GM10248 (cell line): ENCODE results near the gene SKAP1.
"Not testable (repeated sequence)": the region's sequence is repeated elsewhere in the genome, so short reads cannot be mapped to it uniquely, and the experiment has no call there.

Source experiments
- CTCF ChIA-PET: fragments of 300-600 bp; sonication (Branson Sonifier 250); formaldehyde crosslinking; extraction: SDS; loops from one replicate; lab custom pipeline; 2021; ENCODE audit warnings: antibody characterized with exemption; lab: Yijun Ruan, JAX
- POLR2A ChIA-PET: fragments of 350-650 bp; sonication (Branson Sonifier 250); formaldehyde crosslinking; extraction: SDS; loops from one replicate; lab custom pipeline; 2020; ENCODE audit warnings: antibody characterized with exemption; lab: Yijun Ruan, JAX
- DNase-seq: peaks from one replicate; pipeline ENCODE4 v3.0.0; 2012; ENCODE audit errors: extremely low spot score
- CTCF ChIP-seq: IDR thresholded peaks from 2 replicates; pipeline ENCODE4 v1.5.1; 2012; ENCODE audit warnings: mild to moderate bottlenecking, low read depth; ENCODE audit errors: extremely low read depth, missing control alignments, control extremely low read depth

SKAP1 gene

GRCh38 chr17:48258331-48258730 lies 171.7 kb downstream of the SKAP1 start:
- DNase-seq, result no peak
- no peak for TF ChIP-seq CTCF
- POLR2A ChIA-PET, result no interaction called here
- CTCF ChIA-PET, result interaction anchor here (0.8 to 2.6 kb wide), 9 partner anchors 9 to 356 kb away, joined by 3 to 20 read pairs (median 5); partner anchors contain the start of gene HOXB5

- no peak for TF ChIP-seq CTCF
- no peak for DNase-seq
- POLR2A ChIA-PET, result no interaction called here
- CTCF ChIA-PET, result interaction anchor here (1.2 to 2.8 kb wide), 4 partner anchors 8 to 27 kb away, joined by 3 to 16 read pairs (median 6); no protein-coding TSS in a partner anchor
These were observed 174.3 kb downstream of the SKAP1 start for GRCh38 chr17:48255759-48256158.

- DNase-seq, result no peak
- ChIA-PET CTCF (interaction anchor here (0.7 to 2.8 kb wide), 5 partner anchors 9 to 338 kb away, joined by 3 to 16 read pairs (median 3); partner anchors contain the start of gene HOXB5), POLR2A (no interaction called here)
- no peak for TF ChIP-seq CTCF
These were observed 175.1 kb downstream of the SKAP1 start for GRCh38 chr17:48254896-48255295.

GRCh38 chr17:48253975-48254374 lies 176.0 kb downstream of the SKAP1 start:
- DNase-seq, result no peak
- TF ChIP-seq CTCF, result no peak
- POLR2A ChIA-PET, result no interaction called here
- CTCF ChIA-PET, result interaction anchor here (2.8 kb wide), 1 partner anchor 10 kb away, joined by 16 read pairs; no protein-coding TSS in a partner anchor

GRCh38 chr17:48251950-48252349 lies 178.1 kb downstream of the SKAP1 start:
- ChIA-PET CTCF (interaction anchor here (0.7 to 1.3 kb wide), 2 partner anchors 11 to 18 kb away, joined by 3 to 4 read pairs; no protein-coding TSS in a partner anchor), POLR2A (no interaction called here)
- no peak for TF ChIP-seq CTCF
- no peak for DNase-seq

- no peak for DNase-seq
- POLR2A ChIA-PET, result no interaction called here
- TF ChIP-seq CTCF, result no peak
- CTCF ChIA-PET, result interaction anchor here (0.7 to 2.3 kb wide), 8 partner anchors 9 to 428 kb away, joined by 3 to 13 read pairs (median 4); partner anchors contain the start of gene HOXB5
These were observed 179.1 kb downstream of the SKAP1 start for GRCh38 chr17:48250949-48251348.

GRCh38 chr17:48250059-48250458 lies 180.0 kb downstream of the SKAP1 start:
- DNase-seq, POLR2A ChIA-PET: not testable (repeated sequence)
- CTCF ChIA-PET, result interaction anchor here (0.8 to 2.3 kb wide), 7 partner anchors 10 to 343 kb away, joined by 3 to 13 read pairs (median 5); partner anchors contain the start of gene HOXB5
